NCI-H748 (cell line): Measurements from ENCODE around the gene RIBC1.
"Not testable (repeated sequence)": the region's sequence is repeated elsewhere in the genome, so short reads cannot be mapped to it uniquely, and the experiment has no call there.

Experiments used
- DNase-seq: peaks from one replicate; lab custom pipeline; 2025; ENCODE audit not compliant: unreplicated experiment; lab: John Stamatoyannopoulos, UW

Gene RIBC1

GRCh38 chrX:53422861-53423306 lies at the start of gene RIBC1:
RIBC1 (plus strand) TSS chrX:53422873; CDS start chrX:53426277, 3,404 bp downstream.
- peak; percentile 76 for DNase-seq

GRCh38 chrX:53373307-53373706 lies 49.4 kb upstream of the RIBC1 start:
- no peak for DNase-seq

- DNase-seq, result no peak
These were observed 48.4 kb upstream of the RIBC1 start for GRCh38 chrX:53374222-53374820.

GRCh38 chrX:53374923-53375322 lies 47.8 kb upstream of the RIBC1 start:
- no peak for DNase-seq

- DNase-seq, result no peak
These were observed 45.8 kb upstream of the RIBC1 start for GRCh38 chrX:53376888-53377287.

GRCh38 chrX:53377464-53377863 lies 45.2 kb upstream of the RIBC1 start:
- DNase-seq, result no peak

GRCh38 chrX:53379008-53379710 lies 43.5 kb upstream of the RIBC1 start:
- DNase-seq, result no peak

GRCh38 chrX:53379747-53380146 lies 42.9 kb upstream of the RIBC1 start:
- DNase-seq, result no peak

GRCh38 chrX:53383376-53384076 lies 39.1 kb upstream of the RIBC1 start:
- no peak for DNase-seq

GRCh38 chrX:53395605-53396298 lies 26.9 kb upstream of the RIBC1 start:
- no peak for DNase-seq

- no peak for DNase-seq
These were observed 24.5 kb upstream of the RIBC1 start for GRCh38 chrX:53398216-53398615.

GRCh38 chrX:53403535-53403934 lies 19.1 kb upstream of the RIBC1 start:
- DNase-seq, result no peak

GRCh38 chrX:53412446-53412845 lies 10.2 kb upstream of the RIBC1 start:
- no peak for DNase-seq

- DNase-seq, result not testable (repeated sequence)
These were observed 2.3 kb upstream of the RIBC1 start for GRCh38 chrX:53420351-53420750.

GRCh38 chrX:53421125-53421524 lies 1.5 kb upstream of the RIBC1 start:
- no peak for DNase-seq

GRCh38 chrX:53421772-53422085 lies 944 bp upstream of the RIBC1 start:
- DNase-seq, result no peak

GRCh38 chrX:53422086-53422860 lies 400 bp upstream of the RIBC1 start, which contains the start of gene SMC1A:
SMC1A (minus strand) TSS chrX:53422654; CDS start chrX:53422600, 54 bp downstream.
- DNase-seq, result peak; percentile 97

GRCh38 chrX:53429755-53430154 lies 7.1 kb downstream of the RIBC1 start:
- no peak for DNase-seq

GRCh38 chrX:53430231-53430630 lies 7.6 kb downstream of the RIBC1 start:
- no peak for DNase-seq
